ELF-1 (cell line): Measurements from ENCODE around the gene TUBGCP6.

Source experiments
- DNase-seq: peaks from one replicate; pipeline ENCODE4 v3.0.0-alpha.2; 2016; ENCODE audit warnings: low read depth, low spot score

TUBGCP6 gene

DNA sequence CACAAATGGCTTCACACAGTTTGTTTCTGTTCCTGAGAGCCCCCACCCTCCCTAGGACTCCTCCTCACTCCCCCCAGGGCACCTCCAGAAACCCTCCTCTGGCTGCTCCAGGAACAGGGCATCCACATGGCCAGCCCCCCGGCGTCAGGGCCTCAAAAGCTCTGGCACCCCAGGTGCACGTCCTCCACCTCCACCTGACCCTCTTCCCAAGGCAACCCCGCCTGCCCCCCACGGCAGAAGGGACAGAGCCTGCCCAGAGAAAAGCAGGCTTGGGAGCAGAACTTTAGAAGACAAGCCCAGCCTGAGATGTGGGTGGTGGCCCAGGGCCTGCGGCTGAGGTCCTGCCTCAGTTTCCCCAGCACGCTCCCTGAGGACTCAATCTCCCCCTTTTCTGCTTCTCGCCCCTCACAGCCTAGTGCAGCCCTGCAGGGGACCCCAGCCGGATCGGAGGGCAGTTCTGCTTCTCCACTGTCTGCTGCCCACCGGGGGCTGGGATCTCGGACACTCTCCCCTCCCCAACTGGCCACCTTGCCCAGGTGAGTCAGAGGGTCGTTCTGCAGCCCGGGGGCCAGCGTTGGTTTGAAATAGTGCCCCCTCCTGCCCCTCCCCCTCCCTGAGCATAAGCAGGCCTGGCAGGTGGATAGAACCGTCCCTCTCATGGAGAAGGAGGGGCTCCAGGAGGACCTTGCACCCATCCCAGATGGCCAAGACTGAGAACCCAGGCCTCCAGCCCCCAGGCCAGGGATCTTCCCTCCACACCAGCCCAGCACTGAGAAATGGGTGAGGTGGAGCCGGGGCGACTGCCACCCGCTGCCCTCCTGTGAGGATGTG, 61.5 kb downstream of the TUBGCP6 start:
- DNase-seq: no peak

DNA sequence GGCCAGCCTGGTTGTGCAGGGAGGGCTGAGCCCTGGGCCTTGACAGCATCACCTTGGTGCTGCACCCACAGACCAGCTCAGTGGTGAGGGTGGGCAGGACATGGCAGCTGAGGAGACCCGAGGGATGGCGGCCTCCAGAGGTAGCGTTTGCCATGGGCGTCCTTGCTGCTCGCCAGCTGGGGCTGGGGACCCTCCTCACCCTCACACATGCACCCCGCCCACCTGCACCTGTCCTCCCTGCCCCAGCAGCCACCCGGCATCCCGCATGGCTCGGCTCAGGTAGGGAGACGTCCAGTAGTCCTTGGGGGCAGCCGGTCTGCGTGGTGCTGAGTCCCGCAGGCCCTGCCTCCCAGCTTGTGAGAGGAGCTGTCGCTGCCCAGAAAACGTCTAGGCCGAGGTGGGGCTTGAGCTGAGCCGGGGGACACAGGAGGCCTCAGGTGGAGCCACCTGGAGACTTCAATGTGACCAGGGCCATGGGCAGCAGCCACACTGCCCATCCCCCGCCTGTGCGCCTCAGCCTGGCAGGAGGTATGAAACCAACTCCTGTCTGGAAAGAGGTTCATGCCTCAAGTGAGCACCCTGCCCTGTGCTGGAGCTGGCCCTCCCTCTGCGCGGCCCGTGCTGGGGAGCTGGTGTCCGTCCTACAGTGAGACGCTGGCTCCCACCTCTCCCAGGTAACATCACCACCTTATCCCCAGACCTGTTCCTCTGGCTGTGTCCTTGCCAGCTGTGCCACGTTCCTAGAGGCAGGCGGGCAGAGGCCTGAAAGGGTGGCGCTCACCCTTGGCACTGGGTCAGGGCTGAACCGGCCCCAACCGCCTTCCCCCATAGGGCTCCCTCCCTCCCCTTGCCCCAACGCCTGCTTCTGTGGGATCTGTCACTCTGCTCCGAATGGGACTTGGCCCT, 62.4 kb downstream of the TUBGCP6 start:
- DNase-seq: no peak

- no peak for DNase-seq
Observed at GRCh38 chr22:50180727-50181521, 63.9 kb downstream of the TUBGCP6 start.

GRCh38 chr22:50179937-50180726, 64.7 kb downstream of the TUBGCP6 start:
- DNase-seq: no peak

DNA sequence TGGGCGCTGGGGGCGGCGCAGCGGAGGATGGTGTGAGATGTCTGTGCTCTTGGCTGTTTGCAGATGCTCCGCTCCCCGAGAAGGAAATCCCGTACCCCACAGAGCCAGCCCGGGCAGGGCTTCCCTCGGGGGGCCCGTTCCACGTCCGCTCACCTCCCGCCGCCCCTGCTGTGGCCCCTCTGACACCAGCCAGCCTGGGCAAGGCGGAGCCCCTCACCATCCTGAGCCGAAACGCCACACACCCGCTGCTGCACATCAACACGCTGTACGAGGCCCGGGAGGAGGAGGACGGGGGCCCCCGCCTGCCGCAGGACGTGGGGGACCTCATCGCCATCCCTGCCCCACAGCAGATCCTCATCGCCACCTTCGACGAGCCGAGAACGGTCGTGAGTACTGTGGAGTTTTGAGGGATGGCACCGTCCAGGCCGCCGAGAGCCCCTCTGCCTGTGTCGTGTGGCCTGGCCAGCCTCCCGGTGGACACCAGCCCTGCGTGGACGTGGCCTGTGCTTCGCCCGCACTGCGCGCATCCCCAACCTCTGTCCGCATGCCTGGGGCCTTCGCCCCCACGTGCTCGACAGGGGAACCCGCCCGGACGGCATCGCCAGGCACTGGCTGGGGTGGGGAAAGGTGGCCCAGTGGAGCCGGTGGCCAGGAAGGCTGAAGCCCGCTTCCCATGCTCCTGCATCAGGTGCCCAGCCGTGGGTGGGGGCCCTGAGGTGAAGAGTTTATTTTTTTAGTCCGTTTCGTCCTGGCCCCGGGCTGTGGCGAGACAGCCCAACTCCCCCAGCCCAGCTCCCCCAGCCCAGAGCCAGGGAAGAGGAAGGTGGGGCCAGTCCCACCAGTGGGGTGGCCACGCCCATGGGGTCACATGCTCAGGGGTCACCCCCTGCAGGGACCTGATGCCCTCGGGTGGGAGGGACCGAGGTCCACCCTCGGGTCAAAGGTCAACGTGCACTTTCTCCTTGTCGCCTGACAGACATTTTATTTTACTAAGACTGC, 65.7 kb downstream of the TUBGCP6 start:
- DNase-seq: no peak

DNA sequence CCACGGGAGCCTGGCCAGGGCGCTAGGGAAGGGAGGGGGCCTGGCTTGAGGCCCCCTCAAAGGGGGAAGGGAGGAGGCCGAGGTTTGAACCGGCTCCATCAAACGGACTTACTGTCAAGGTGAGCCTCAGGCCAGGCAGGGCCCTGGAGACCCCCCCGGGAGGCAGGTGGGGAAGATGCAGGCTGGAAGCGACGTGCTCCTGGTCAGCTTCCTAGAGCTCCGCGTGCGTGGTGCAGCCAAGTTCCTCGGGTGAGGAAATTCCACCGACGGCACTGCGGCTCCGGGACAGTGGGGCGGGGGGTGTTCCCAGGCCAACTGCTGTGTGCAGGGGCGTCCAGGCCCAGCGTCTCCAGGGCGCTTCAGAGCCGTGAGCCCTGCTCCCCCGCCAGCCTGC, 66.4 kb downstream of the TUBGCP6 start:
- no peak for DNase-seq

- no peak for DNase-seq
Observed at GRCh38 chr22:50177537-50178470, 67.0 kb downstream of the TUBGCP6 start.

DNA sequence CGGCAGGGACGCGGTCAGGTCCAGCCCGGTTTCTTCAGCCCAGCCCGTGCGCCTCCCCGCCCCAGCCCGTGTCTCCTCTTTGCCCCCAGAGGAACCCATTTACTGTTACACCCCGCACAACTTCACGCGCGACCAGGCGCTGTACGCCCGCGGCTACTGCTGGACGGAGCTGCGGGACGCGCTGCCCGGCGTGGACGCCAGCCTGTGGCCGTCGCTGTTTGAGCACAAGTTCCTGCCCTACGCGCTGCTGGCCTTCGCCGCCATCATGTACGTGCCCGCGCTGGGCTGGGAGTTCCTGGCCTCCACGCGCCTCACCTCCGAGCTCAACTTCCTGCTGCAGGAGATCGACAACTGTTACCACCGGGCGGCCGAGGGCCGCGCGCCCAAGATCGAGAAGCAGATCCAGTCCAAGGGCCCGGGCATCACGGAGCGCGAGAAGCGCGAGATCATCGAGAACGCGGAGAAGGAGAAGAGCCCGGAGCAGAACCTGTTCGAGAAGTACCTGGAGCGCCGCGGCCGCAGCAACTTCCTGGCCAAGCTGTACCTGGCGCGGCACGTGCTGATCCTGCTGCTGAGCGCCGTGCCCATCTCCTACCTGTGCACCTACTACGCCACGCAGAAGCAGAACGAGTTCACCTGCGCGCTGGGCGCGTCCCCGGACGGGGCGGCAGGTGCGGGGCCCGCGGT, 67.8 kb downstream of the TUBGCP6 start:
- DNase-seq: no peak

DNA sequence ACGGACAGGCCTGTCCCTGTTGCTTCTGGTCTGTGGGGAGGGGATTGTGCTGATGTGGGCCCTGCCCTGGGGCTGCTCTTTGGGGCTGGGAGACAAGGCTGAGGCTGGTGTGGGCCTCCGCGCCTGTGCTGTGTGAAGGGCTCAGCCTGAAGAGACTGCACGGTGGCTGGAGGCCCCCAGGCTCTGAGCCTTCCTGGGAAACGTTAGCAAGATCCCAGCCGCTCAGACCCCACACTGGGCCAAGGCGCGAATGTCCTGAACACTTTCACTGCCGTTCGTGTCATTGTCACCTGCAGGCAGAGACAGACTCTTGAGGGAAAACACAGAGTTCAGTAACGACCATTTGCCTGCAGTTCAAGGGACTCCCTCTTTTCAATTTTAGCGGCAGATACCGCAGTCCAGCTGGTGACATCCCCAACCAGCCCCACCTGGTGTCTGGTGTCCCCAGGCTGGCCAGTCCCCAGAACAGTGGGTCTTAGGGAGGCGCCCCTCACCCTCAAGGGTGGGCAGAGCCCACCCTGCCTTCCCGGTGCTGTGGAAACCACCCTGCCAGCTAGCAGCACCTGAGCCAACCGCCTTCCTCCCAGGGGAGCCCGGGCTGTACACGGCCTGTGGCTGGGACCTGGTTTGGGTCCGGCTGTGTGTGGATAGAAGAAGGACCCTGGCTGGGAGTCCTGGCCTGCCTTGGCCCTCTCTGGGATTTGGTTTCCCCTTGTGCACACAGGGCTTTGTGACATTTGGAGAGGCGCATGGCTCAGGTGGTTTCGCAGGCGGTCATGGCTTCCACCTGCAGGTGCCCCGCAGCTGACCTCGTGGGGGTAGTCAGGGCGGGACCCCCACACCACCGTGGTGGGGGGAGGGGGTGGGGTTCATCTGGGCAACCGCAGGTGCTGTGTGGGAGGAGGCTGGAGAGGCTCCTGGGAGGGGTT, 68.6 kb downstream of the TUBGCP6 start:
- DNase-seq: peak; percentile 67

- DNase-seq: no peak
Observed at GRCh38 chr22:50175191-50175461, 69.7 kb downstream of the TUBGCP6 start.

DNA sequence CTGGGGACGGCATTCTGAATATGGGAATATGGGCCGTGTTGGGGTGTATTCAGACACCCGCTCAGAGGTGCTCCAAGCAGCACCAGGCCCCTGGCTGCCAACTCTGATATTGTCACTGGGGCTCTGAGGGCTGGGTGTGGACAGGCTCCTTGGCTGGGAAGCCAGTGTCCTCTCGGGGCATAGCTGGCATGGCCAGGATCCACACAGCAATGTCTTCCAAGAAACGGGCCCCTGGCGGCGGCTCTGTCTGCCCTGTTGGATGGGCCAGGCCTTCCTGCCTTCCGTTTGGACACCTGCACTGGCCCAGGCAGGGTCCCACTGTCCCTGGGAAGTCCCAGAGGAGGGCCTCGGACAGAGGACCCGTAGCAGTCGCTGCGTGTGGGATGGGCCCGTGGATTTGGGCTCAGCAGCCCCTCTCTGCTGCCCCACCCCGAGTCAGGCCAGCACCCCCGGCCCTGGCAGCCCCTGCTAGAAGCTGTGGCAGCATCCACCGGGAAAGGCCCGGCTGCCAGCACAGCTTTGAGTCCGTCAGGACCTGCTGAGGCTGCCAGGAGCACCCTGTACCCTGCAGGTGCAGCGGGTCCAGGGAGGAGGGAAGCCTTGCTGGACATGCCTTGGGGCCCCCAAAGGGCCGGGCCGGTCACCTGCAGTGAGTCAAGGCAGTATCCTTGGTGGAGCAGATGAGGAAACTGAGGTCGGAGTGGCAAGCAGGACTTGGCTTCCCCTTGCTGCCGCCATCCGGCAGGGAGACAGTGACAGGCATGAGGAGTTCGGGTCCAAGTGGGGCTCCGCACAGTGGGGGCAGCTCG, 70.2 kb downstream of the TUBGCP6 start:
- no peak for DNase-seq

DNA sequence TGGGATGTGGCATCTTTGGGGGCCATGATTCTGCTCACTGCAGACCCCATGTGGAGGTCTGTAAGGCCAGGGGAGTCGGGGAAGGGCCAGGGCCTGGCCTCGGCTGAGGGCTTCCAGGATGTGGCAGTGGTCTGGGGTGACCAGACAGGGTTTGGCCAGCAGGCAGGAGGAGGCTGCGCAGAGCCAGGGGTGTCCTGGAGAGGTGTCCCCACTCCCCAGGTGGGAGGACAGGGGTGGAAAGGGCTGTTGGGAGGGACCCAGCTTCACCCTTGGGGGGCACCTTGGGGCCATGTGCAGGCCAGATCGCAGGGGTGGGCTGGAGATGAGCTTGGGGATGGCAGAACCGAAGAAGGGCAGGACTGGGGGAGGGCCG, 70.9 kb downstream of the TUBGCP6 start:
- no peak for DNase-seq

DNA sequence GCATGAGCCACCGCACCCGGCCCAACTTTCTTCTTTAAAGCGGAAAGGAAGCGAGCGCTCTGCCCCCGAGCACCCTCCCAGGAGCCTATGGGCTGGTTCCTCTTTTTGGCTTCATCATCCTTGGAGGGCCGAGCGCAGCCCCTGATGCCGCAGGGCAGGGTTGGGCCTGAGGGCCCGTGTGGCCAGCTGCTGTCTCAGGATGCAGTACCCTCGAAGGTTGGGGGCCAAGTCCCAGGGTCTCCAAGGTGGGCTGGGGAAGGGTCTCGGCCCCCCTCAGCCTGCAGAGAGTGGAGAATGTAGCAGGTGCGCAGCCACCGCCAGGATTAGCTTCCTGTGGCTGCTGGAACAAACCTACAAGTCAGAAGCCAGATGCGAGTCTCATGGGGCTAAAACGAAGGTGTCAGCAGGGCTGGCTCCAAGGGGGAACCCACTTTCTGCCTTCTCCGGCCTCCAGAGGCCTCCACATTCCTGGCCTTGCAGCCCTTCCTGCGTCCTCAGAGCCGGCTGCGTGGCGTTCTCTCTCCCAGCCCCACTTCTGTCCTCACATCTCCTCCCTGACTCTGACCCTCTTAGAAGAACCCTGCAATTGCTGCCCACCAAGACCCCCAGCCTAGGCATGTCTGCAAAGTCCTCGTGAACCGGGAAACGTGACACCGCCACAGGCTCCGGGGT, 71.4 kb downstream of the TUBGCP6 start:
- DNase-seq: no peak

DNA sequence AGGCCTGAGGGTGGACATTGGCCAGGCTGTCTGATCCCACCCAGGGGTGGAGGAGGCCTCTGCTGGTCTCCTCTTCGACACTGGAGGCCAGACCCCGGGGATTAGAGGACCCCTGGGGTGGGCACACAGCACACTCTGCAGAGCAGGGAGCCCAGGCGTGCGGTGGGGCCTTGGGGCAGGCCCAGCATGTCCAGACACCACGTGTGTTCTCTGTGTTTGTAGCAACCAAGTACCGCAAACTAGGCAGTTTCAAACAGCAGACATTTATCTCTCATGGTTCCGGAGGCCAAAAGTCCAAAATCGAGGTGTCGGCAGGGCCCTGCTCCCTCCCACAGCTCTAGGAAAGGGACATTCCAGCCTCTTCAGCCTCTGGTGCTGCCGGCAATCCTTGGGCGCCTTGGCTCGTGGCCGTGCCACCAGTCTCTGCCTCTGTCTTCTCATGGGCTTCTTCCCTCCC, 72.8 kb downstream of the TUBGCP6 start:
- DNase-seq: no peak

- DNase-seq: no peak
Observed at GRCh38 chr22:50171319-50171964, 73.4 kb downstream of the TUBGCP6 start.
